MM.1S (cell line): ENCODE results near the gene DISP3.

Source experiments
- DNase-seq: peaks from one replicate; pipeline ENCODE4 v3.0.0-alpha.2; 2015
- H2AFZ ChIP-seq: fragments of 300-600 bp; sonication (generic); 2 replicates; pipeline ENCODE4 v1.6.0; 2016; ENCODE audit warnings: antibody characterized with exemption, low read length
- H3F3A ChIP-seq: fragments of 300-600 bp; sonication (generic); 2 replicates; pipeline ENCODE4 v1.6.1; 2016; ENCODE audit warnings: mild to moderate bottlenecking, antibody characterized with exemption, low read length, moderate library complexity, mixed read lengths; ENCODE audit not compliant: insufficient read depth
- H3K27ac ChIP-seq: fragments of 300-600 bp; sonication (generic); 2 replicates; pipeline ENCODE4 v1.5.1; 2016; ENCODE audit warnings: mild to moderate bottlenecking, low read length
- H3K27me3 ChIP-seq: fragments of 300-600 bp; sonication (generic); replicated peaks from 2 replicates; pipeline ENCODE4 v1.6.0; 2016; ENCODE audit warnings: low read length; ENCODE audit not compliant: insufficient read depth
- H3K36me3 ChIP-seq: fragments of 300-600 bp; sonication (generic); replicated peaks from 2 replicates; pipeline ENCODE4 v1.6.1; 2016; ENCODE audit warnings: mild to moderate bottlenecking, low read length, mixed read lengths; ENCODE audit not compliant: insufficient read depth
- H3K4me1 ChIP-seq: fragments of 300-600 bp; sonication (generic); 2 replicates; pipeline ENCODE4 v1.6.1; 2016; ENCODE audit warnings: low read length, mixed read lengths
- H3K4me2 ChIP-seq: fragments of 300-600 bp; sonication (generic); 2 replicates; pipeline ENCODE4 v1.6.0; 2016; ENCODE audit warnings: low read depth, low read length
- H3K4me3 ChIP-seq: fragments of 300-600 bp; sonication (generic); 2 replicates; pipeline ENCODE4 v1.5.1; 2016; ENCODE audit warnings: low read length, mixed read lengths
- H3K79me2 ChIP-seq: fragments of 300-600 bp; sonication (generic); 2 replicates; pipeline ENCODE4 v1.6.1; 2016; ENCODE audit warnings: mixed run types, low read length, mixed read lengths
- H3K9ac ChIP-seq: fragments of 300-600 bp; sonication (generic); 2 replicates; pipeline ENCODE4 v1.6.1; 2016; ENCODE audit warnings: low read length, mixed read lengths
- H3K9me2 ChIP-seq: fragments of 300-600 bp; sonication (generic); replicated peaks from 2 replicates; pipeline ENCODE4 v1.6.1; 2016; ENCODE audit warnings: mild to moderate bottlenecking, low read length, mixed read lengths; ENCODE audit not compliant: insufficient read depth
- H3K9me3 ChIP-seq: fragments of 300-600 bp; sonication (generic); replicated peaks from 2 replicates; pipeline ENCODE4 v1.6.1; 2016; ENCODE audit warnings: mild to moderate bottlenecking, low read length, mixed read lengths; ENCODE audit not compliant: insufficient read depth
- H4K20me1 ChIP-seq: fragments of 300-600 bp; sonication (generic); 2 replicates; pipeline ENCODE4 v1.6.1; 2016; ENCODE audit warnings: mild to moderate bottlenecking, low read length, moderate library complexity, mixed read lengths; ENCODE audit not compliant: insufficient read depth
- EZH2 ChIP-seq: fragments of 300-600 bp; sonication (generic); optimal IDR thresholded peaks from 2 replicates; pipeline ENCODE3; 2017; ENCODE audit warnings: low read depth, mild to moderate bottlenecking, antibody characterized with exemption, low read length, mixed read lengths
- EZH2phosphoT487 ChIP-seq: fragments of 300-600 bp; sonication (generic); IDR thresholded peaks from 2 replicates; pipeline ENCODE4 v1.6.1; 2018; ENCODE audit warnings: antibody characterized with exemption, low read length
- TF ChIP-seq, protein P1 (sequence below): fragments of 300-600 bp; sonication (generic); IDR thresholded peaks from 2 replicates; pipeline ENCODE4 v1.5.1; 2016; ENCODE audit warnings: antibody characterized with exemption, low read length, mixed read lengths

The DISP3 gene

GRCh38 chr1:11466416-11466815 is 12.5 kb upstream of the DISP3 start:
- Histone ChIP-seq H3K9me3 (no peaks in the 10 kb centered on the region), H3K27ac (no peak overlapping the region), H3K4me1 (no peaks in the 10 kb centered on the region), H3K79me2 (no peaks in the 10 kb centered on the region), H3K36me3 (no peaks in the 10 kb centered on the region), H3K27me3 (peaks cover 92% of the 10 kb centered on the region), H4K20me1 (no peaks in the 10 kb centered on the region), H3F3A (no peaks in the 10 kb centered on the region), H3K9me2 (no peaks in the 10 kb centered on the region), H3K4me3 (no peak overlapping the region), H3K9ac (no peak overlapping the region), H2AFZ (no peak overlapping the region), H3K4me2 (no peak overlapping the region)
- TF ChIP-seq, protein P1, sequence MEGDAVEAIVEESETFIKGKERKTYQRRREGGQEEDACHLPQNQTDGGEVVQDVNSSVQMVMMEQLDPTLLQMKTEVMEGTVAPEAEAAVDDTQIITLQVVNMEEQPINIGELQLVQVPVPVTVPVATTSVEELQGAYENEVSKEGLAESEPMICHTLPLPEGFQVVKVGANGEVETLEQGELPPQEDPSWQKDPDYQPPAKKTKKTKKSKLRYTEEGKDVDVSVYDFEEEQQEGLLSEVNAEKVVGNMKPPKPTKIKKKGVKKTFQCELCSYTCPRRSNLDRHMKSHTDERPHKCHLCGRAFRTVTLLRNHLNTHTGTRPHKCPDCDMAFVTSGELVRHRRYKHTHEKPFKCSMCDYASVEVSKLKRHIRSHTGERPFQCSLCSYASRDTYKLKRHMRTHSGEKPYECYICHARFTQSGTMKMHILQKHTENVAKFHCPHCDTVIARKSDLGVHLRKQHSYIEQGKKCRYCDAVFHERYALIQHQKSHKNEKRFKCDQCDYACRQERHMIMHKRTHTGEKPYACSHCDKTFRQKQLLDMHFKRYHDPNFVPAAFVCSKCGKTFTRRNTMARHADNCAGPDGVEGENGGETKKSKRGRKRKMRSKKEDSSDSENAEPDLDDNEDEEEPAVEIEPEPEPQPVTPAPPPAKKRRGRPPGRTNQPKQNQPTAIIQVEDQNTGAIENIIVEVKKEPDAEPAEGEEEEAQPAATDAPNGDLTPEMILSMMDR: no peak
- TF ChIP-seq EZH2phosphoT487: no peak
- DNase-seq: no peak

GRCh38 chr1:11468878-11469277 is 10.1 kb upstream of the DISP3 start:
- Histone ChIP-seq H3K4me2 (no peak overlapping the region), H2AFZ (no peak overlapping the region), H3K9me2 (no peaks in the 10 kb centered on the region), H3K27me3 (peaks cover 88% of the 10 kb centered on the region), H3K9me3 (no peaks in the 10 kb centered on the region), H3K4me3 (no peak overlapping the region), H3K79me2 (no peaks in the 10 kb centered on the region), H3K9ac (no peak overlapping the region), H3F3A (no peaks in the 10 kb centered on the region), H4K20me1 (no peaks in the 10 kb centered on the region), H3K4me1 (no peaks in the 10 kb centered on the region), H3K36me3 (no peaks in the 10 kb centered on the region), H3K27ac (no peak overlapping the region)
- no peak for DNase-seq
- TF ChIP-seq EZH2phosphoT487 (no peak), EZH2 (no peak)
- TF ChIP-seq, protein P1: no peak

DNA sequence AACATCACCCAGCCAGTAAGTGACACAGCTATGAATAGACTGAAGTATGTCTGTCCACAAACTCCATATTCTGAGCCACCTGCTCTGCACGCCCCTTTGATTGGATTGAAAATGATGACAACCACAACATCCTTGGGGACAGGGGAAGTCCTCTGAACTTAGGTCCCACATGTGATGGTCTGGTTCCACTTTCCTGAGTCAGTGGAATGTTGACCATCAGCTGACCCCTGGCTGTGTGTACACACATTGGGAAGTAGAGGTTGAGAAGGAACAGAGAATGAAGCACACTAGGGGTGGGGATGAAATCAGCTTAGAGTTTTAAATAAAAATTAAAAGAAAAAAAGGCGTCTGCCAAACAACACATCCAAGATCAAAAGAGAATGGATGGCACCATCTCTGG is 8.0 kb upstream of the DISP3 start:
- Histone ChIP-seq H3K79me2 (no peaks in the 10 kb centered on the region), H3K36me3 (no peaks in the 10 kb centered on the region), H3K9me3 (no peaks in the 10 kb centered on the region), H3K27ac (no peak overlapping the region), H3F3A (no peaks in the 10 kb centered on the region), H3K4me2 (no peak overlapping the region), H3K27me3 (peaks cover 90% of the 10 kb centered on the region), H3K9ac (no peak overlapping the region), H4K20me1 (no peaks in the 10 kb centered on the region), H2AFZ (no peak overlapping the region), H3K9me2 (no peaks in the 10 kb centered on the region), H3K4me1 (no peaks in the 10 kb centered on the region), H3K4me3 (no peak overlapping the region)
- TF ChIP-seq EZH2 (no peak), EZH2phosphoT487 (no peak)
- TF ChIP-seq, protein P1: no peak
- DNase-seq: no peak
